A673 (cell line): ENCODE data around the gene RELN. TPM values are rescaled to one million over a fixed set of nuclear protein-coding genes. Genes with fewer than 3 reads are reported as not detected.
"Not testable (repeated sequence)": the region's sequence is repeated elsewhere in the genome, so short reads cannot be mapped to it uniquely, and the experiment has no call there.

Experiments used
- Bru-seq: library from RNA; stranded (reverse); fragments of 400-500 nt; gene quantifications from one replicate; lab custom pipeline; 2021; lab: Mats Ljungman, UMichigan
- BruChase-seq, 2 experiments: library from RNA; stranded (reverse); fragments of 400-500 nt; gene quantifications; one replicate each; lab custom pipeline; 2021; lab: Mats Ljungman, UMichigan
- BruUV-seq: library from RNA; stranded (reverse); fragments of 400-500 nt; replicated peaks from 2 replicates; lab custom pipeline; 2021; lab: Mats Ljungman, UMichigan
- CTCF ChIA-PET: fragments of 300-600 bp; sonication (Branson Sonifier 250); formaldehyde crosslinking; loops from one replicate; lab custom pipeline; 2022; ENCODE audit warnings: antibody characterized with exemption; lab: Charles Lee
- POLR2A ChIA-PET: fragments of 300-600 bp; sonication (Branson Sonifier 250); formaldehyde crosslinking; loops from one replicate; lab custom pipeline; 2022; ENCODE audit warnings: antibody characterized with exemption; ENCODE audit not compliant: low non-redundant PET; lab: Charles Lee
- DNase-seq: peaks from one replicate; pipeline ENCODE4 v3.0.0-alpha.2; 2015; ENCODE audit warnings: low spot score
- H3K27ac ChIP-seq: fragments of 200-600 bp; sonication (generic); 2 replicates; pipeline ENCODE4 v1.5.1; 2016; ENCODE audit warnings: mixed run types, low read depth, mild to moderate bottlenecking, mixed read lengths, antibody characterized with exemption, low read length; ENCODE audit not compliant: poor library complexity, severe bottlenecking
- H3K27me3 ChIP-seq: fragments of 200-600 bp; sonication (generic); replicated peaks from 2 replicates; pipeline ENCODE4 v1.6.1; 2017; ENCODE audit warnings: mixed run types, low read depth, mild to moderate bottlenecking, mixed read lengths, antibody characterized with exemption, low read length; ENCODE audit not compliant: insufficient read depth, poor library complexity
- H3K36me3 ChIP-seq: fragments of 200-600 bp; sonication (generic); 2 replicates; pipeline ENCODE4 v1.6.1; 2016; ENCODE audit warnings: mixed run types, mild to moderate bottlenecking, mixed read lengths, antibody characterized with exemption, low read length; ENCODE audit not compliant: insufficient read depth, poor library complexity, severe bottlenecking
- H3K4me1 ChIP-seq: fragments of 200-600 bp; sonication (generic); 2 replicates; pipeline ENCODE4 v1.6.1; 2017; ENCODE audit warnings: mixed run types, mild to moderate bottlenecking, mixed read lengths, antibody characterized with exemption, low read length; ENCODE audit not compliant: insufficient read depth, poor library complexity, severe bottlenecking
- H3K4me3 ChIP-seq: fragments of 200-600 bp; sonication (generic); 2 replicates; pipeline ENCODE4 v1.5.1; 2016; ENCODE audit warnings: low read depth, mixed run types, mild to moderate bottlenecking, mixed read lengths, low read length; ENCODE audit not compliant: poor library complexity, severe bottlenecking
- H3K9me3 ChIP-seq: fragments of 200-600 bp; sonication (generic); 2 replicates; pipeline ENCODE4 v1.6.1; 2016; ENCODE audit warnings: mixed run types, low read depth, mild to moderate bottlenecking, mixed read lengths, antibody characterized with exemption, low read length; ENCODE audit not compliant: poor library complexity, severe bottlenecking
- EZH2 ChIP-seq: fragments of 200-600 bp; sonication (generic); IDR thresholded peaks from 2 replicates; pipeline ENCODE4 v1.6.1; 2017; ENCODE audit warnings: borderline replicate concordance, low read depth, mild to moderate bottlenecking, mixed read lengths, antibody characterized with exemption, low read length; ENCODE audit not compliant: poor library complexity, severe bottlenecking
- intact Hi-C: fragments of 100-400 bp; cut with micrococcal nuclease; formaldehyde crosslinking; loops from one replicate; pipeline ENCODE4 v1.10.0; 2022; ENCODE audit not compliant: unreplicated experiment
- long read RNA-seq: library from polyadenylated mRNA; stranded (forward); transcript quantifications from one replicate; pipeline ENCODE4 v2.0.0, GENCODE V29; 2022
- total RNA-seq: library from RNA; stranded (reverse); gene quantifications from 2 replicates; pipeline ENCODE4 v1.2.3, GENCODE V29; 2021
- TF ChIP-seq, protein P1 (sequence below): fragments of 300-800, 200-600 bp; sonication (generic); conservative IDR thresholded peaks from 2 replicates; pipeline ENCODE4 v1.5.1; 2017; ENCODE audit warnings: low read depth, mild to moderate bottlenecking, antibody characterized with exemption, low read length, moderate library complexity, mixed read lengths

The RELN gene
- total RNA-seq (not detected in 2 replicates), Bru-seq, nascent RNA (percentile 1 among the genes with signal in this experiment), BruChase-seq, experiment 1, labeled RNA remaining after a 2-hour chase (percentile 1 among the genes with signal in this experiment), BruChase-seq, experiment 2, labeled RNA remaining after a 6-hour chase (percentile 1 among the genes with signal in this experiment)
- long read RNA-seq: 0 reads

DNA sequence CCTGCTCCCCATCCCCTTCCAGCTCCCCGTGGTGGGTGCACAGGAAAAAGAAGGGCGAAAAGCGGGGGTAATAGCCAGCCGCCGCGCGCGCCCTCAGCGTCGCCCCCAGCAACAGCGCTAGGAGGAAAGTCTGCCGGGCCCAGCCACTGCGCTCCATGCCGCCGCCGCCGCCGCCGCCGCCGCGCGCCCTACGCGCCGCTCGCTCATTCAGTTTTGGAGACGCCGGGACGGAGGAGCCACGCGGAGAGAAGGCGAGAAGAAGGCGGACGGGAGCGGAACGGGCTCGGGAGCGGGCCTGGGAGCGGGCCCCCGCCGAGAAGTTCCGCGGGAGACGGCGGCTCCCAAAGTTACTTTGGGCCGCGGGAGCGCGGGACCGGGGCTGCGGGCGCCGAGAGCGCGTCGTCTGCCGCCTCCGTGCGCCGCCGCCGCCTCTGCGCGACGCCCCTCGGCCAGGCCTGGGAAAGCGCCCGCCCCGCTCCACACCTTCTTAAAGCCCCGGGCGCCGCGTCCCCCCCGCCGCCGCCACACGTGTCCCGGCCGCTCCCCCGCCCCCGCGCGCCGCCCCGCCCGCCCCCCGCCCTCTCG lies at the start of gene RELN:
TSS of gene RELN (minus strand) at position 459 of the 585 bp plus-strand sequence. CDS start at position 157, 302 bp downstream.
- DNase-seq: peak; percentile 69
- intact Hi-C loops: no loop called here
- BruUV-seq: no TSS peak
- POLR2A ChIA-PET: no interaction called here
- CTCF ChIA-PET: no interaction called here
- H3K9me3 ChIP-seq: no peaks in the 10 kb centered on the region
- H3K4me1 ChIP-seq: peaks cover 9% of the 10 kb centered on the region
- peak within 1 kb of the TSS; percentile 49 for H3K4me3 ChIP-seq
- peak; percentile 4 for TF ChIP-seq EZH2
- TF ChIP-seq, protein P1, sequence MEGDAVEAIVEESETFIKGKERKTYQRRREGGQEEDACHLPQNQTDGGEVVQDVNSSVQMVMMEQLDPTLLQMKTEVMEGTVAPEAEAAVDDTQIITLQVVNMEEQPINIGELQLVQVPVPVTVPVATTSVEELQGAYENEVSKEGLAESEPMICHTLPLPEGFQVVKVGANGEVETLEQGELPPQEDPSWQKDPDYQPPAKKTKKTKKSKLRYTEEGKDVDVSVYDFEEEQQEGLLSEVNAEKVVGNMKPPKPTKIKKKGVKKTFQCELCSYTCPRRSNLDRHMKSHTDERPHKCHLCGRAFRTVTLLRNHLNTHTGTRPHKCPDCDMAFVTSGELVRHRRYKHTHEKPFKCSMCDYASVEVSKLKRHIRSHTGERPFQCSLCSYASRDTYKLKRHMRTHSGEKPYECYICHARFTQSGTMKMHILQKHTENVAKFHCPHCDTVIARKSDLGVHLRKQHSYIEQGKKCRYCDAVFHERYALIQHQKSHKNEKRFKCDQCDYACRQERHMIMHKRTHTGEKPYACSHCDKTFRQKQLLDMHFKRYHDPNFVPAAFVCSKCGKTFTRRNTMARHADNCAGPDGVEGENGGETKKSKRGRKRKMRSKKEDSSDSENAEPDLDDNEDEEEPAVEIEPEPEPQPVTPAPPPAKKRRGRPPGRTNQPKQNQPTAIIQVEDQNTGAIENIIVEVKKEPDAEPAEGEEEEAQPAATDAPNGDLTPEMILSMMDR: no peak
- H3K27me3 ChIP-seq: peaks cover 77% of the 10 kb centered on the region
- H3K27ac ChIP-seq: no peak within 1 kb of the TSS
- H3K36me3 ChIP-seq: no peaks in the 10 kb centered on the region

DNA sequence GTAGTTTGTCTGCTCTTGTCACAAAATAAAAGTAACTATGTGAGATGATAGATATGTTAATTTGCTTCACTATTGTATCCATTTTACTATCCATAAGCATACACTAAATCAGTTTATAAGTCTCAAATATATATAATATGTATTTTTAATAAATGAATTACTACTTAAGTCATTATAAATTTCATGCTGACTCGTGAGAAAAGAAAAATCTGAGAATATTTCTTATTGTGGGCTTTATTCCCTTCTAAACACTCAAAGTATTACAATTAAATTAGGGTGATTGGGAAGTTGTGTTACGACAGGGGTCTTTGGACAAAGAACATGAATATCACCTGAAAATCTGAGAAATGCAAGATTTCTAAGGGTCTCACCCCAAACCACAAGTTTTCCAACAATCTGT lies 48.7 kb upstream of the RELN start:
- H3K27ac ChIP-seq: no peak overlapping the region

DNA sequence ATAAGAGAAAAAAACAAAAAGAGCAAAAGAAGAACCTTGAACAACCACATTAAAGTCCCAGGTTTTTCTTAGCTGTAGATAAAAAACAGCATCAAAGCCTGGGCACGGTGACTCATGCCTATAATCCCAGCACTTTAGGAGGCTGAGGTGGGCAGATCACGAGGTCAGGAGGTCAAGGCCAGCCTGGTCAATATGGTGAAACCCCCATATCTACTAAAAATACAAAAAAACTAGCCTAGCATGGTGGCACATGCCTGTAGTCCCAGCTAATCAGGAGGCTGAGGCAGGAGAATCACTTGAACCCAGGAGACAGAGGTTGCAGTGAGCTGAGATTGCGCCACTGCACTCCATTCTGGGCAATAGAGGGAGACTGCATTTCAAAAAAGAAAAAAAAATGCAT lies 47.4 kb upstream of the RELN start:
- H3K9me3 ChIP-seq, CTCF ChIA-PET, intact Hi-C loops, BruUV-seq, H3K4me1 ChIP-seq, POLR2A ChIA-PET, H3K36me3 ChIP-seq, H3K4me3 ChIP-seq, DNase-seq, H3K27ac ChIP-seq: not testable (repeated sequence)
- H3K27me3 ChIP-seq: peaks cover 29% of the 10 kb centered on the region

More for the DNA sequence above, 48.7 kb upstream of the RELN start:
- no TSS peak for BruUV-seq
- Histone ChIP-seq H3K36me3 (no peaks in the 10 kb centered on the region), H3K4me3 (no peak overlapping the region), H3K9me3 (no peaks in the 10 kb centered on the region), H3K4me1 (no peaks in the 10 kb centered on the region), H3K27me3 (peaks cover 30% of the 10 kb centered on the region)
- intact Hi-C loops: no loop called here
- TF ChIP-seq EZH2: no peak
- TF ChIP-seq, protein P1: no peak
- no peak for DNase-seq
- ChIA-PET CTCF (no interaction called here), POLR2A (no interaction called here)
